Medulla oblongata (tissue), 1 donor: ENCODE results near the gene CST1.
"Not testable (repeated sequence)": the region's sequence is repeated elsewhere in the genome, so short reads cannot be mapped to it uniquely, and the experiment has no call there.

Experiments used
- DNase-seq: peaks from one replicate; pipeline ENCODE4 v3.0.0-alpha.2; 2015; ENCODE audit errors: extremely low spot score

Gene CST1, protein sequence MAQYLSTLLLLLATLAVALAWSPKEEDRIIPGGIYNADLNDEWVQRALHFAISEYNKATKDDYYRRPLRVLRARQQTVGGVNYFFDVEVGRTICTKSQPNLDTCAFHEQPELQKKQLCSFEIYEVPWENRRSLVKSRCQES

DNA sequence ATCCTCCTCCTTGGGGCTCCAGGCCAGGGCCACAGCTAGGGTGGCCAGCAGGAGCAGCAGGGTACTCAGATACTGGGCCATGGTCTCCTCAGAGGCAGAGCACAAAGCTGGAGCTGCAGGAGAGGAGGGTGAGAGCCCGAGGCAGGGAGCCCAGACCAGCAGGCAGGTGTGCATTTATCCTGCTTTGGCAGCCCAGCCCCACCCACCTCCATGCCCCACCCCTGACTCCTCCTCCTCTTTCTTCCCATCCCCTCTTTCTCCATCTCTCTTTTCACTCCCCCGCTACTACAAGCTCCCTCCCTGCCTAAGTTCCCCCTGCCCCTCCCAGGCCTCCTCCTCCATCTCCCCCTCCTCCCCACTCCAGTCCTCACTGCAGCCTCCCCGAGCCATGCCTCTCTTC lies at the start of gene CST1:
TSS of gene CST1 (minus strand) at position 150 of the 400 bp plus-strand sequence. CDS start at position 81, 69 bp downstream.
- DNase-seq, result not testable (repeated sequence)

DNA sequence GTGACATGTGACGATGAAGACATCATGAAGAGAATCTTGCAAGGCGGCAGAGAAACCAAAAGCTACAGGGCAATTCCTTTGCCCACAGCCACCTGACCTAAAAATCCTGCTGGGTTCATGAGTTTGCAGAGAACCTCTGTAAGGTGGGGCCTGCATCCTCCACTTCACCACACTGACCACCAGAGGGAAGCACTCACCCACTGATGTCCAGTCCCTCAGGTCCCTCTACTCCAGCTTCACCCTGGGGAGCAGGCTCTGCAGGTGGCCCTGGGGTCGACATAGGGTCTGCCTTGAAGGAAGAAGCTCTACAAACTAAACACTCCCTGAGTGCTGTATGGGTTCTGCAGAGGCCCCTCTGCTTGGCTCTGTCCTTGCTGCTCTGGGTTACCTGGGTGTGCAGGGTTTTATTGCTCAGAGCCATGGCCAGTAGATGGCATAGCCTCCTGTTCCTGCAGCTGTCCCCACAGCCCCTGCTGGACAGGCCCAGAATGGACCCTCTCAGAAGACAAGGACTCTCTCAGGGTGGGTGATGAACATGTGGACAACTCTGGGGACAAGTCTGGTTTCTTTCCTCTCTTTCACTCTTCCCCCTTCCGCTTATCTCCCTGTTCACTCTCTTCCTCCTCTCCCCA lies 48.6 kb upstream of the CST1 start:
- peak; percentile 8 for DNase-seq

DNA sequence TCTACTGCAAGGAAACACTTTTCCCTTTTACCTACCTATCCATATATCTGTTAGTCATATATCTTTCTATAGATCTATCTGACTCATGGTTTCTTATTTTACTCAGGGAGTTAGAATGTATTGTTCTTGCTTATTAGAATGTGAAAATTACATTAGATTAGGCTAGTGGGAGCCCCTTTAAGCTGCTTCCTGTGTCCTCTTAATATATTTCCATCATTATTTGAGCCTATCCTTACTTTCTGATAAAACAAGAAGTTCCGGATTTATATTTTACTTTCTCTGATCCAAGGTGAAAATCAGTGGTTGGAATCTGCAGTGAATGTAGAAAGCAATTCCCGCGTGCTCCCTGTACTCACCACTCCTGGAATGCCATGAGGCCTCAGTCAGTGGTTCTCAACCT lies 44.8 kb upstream of the CST1 start:
- DNase-seq, result no peak

DNA sequence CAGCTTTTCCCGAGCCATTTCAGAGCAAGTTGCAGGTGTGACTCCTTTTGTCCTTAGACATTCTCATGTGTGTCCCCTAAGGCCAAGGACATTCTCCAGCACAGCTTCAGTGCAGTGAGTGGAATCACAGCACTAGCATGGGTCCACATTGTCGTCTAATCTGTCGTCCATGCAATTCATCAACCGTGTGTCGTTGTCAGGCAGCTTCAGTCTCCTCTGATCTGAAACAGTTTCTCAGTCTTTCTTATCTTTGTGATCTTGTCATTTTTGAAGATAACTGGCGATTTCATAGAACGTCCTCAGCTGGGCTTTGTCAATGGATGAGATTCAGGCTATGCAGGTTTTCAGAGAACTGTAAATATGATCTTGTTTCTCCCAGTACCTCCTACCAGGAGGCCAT lies 44.1 kb upstream of the CST1 start:
- no peak for DNase-seq

DNA sequence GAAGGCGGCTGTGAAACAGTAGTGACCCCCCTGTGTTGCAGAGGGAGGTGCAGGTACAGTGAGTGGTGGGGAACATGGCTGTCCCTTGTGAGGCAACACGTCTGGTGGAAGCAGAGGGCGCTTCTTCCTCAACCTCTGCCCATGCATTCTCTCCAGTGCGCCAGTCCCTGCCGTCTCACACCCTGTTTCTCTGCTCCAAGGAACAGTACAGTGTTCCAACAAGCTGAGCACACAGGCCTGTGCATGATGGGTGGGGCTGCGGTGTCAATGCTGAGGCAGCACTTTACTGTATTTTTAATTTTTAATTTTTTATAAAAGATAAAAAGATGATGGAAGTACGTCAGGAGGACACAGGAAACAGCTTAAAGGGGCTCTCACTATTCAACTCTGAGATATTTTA lies 43.3 kb upstream of the CST1 start:
- DNase-seq, result no peak

DNA sequence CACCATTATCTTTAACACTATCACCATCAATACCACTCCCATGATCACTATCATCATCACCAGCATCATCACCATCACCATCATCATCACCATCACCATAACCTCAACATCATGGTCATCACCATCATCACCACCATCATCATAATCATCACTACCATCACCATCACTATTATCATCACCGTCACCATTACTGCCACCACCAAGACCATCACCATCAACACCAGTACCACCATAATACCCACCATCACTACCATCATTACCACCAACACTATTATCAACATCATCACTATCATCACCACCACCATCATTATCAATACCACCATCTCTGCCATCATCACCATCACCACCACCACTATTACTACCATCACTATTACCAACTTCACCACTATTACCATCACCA lies 32.7 kb upstream of the CST1 start:
- DNase-seq, result no peak

DNA sequence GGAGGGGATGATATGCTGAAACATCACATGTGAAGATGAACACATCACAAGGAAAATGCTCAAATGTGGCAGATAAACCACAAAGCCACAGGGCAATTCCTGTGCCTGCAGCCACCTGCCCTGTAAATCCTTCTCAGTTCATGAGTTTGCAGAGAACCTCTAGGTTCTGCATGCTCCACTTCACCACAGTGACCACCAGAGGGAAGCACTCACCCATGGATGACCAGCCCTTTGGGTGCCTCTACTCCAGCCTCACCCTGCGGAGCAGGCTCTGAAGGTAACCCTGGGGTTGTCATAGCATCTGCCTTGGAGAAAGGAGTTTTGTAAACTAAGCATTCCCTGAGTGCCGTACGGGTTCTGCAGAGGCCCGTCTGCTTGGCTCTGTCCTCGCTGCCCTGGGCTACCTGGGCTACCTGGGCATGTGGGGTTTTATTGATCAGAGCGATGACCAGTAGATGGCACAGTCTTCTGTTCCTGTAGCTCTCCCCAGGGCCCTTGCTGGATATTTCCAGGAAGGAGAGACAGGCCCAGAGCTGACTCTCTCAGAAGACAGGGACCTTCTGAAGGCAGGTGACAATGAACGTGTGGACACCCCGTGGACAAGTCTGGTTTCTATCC lies 31.7 kb upstream of the CST1 start:
- DNase-seq, result peak; percentile 11

DNA sequence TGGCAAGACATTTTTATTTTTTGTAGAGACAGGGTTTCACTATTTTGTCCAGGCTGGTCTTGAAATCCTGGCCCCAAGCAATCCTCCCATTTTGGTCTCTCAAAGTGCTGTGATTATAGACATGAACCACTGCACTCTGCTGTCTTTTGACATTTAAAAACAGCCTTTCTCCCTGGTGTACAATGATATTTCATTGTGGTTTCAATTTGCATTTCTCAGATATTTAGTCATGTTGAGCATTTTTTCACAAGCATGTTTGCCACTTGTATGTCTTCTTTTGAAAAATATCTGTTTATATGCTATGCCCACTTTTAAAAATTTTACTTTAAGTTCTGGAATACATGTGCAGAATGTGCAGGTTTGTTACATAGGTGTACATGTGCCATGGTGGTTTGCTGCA lies 27.9 kb upstream of the CST1 start:
- DNase-seq, result not testable (repeated sequence)

DNA sequence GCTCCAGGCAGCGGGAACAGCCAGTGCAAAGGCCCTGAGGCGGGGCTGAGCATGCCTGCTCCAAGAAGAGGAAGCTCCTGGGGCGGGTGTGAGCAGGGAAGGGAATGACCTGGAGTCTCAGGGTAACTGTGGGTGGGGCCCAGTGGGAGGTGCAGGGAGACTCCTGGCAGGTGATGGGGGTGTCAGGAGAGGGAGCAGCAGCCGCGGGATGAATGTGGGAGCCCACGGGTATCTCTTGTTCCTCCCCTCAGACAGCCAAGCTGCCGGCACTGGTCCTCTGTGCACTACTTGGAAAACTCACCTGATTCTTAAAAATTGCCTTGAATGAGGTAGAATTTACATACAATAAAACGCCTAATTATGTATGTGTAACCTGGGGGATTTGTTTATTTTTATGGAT lies 26.6 kb upstream of the CST1 start:
- not testable (repeated sequence) for DNase-seq

DNA sequence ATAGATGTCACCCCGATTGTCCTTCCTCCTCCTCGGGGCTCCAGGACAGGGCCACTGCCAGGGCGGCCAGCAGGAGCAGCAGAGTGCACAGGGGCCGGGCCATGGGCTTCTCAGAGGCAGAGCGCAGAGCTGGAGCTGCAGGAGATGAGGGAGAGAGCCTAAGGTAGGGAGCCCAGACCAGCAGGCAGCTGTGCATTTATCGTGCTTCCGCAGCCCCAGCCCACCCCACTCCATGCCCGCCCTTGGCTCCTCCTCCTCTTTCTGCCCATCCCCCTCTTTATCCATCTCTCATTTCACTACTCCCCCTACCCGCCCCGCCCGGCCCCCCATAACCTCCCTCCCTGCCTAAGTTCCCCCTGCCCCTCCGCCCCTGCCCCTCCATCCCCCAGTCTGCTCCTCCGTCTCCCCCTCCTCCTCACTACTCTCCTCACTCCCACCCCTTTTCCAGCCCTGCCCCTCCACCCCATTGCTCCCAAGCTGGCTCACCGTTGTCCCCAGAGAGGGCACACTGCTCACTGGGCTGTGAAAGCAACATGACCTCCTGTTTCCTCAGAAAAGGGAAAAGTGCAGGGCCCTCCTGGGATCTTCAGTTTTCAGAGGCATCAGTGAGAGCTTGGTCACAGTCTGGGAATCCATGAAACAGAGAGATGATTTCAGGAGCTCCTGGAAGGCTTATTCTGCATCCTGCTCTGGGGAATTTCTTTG lies 25.5 kb upstream of the CST1 start:
- DNase-seq, result no peak

DNA sequence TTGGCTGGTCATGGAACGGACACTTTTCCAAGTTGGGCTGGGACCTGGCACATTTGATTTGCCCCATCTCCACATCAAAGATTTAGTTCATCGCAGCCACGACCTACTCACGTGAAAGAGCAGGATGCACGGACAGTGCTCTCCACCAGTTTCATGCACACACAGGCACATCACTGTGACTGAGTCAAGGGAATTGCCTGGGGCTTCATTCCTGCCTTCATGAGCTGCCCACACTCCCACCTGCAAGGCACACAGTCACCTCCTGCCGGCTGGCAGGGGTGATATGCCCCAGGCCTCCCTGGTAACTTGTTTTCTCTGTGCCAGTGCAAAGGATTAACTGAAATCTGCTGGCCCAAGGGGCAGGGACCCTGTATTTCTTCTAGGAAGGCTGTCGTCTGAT lies 23.3 kb upstream of the CST1 start:
- DNase-seq, result no peak

DNA sequence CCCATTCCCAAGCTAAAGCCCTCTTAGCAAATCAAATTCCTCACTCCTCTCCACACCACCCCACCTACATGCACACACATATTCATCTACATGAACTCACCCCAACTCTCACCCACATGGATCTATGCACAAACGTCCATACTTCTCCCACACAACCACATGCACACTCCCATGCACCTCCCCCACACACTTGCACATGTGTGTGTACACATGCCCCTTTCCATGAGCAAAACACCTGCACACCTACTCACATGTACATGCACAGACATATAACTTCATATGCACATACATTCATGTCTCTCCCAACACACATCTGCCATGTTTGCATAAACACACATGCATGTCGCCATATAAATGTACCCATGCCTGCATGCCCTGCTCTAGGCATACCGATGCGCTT lies 22.8 kb upstream of the CST1 start:
- no peak for DNase-seq

DNA sequence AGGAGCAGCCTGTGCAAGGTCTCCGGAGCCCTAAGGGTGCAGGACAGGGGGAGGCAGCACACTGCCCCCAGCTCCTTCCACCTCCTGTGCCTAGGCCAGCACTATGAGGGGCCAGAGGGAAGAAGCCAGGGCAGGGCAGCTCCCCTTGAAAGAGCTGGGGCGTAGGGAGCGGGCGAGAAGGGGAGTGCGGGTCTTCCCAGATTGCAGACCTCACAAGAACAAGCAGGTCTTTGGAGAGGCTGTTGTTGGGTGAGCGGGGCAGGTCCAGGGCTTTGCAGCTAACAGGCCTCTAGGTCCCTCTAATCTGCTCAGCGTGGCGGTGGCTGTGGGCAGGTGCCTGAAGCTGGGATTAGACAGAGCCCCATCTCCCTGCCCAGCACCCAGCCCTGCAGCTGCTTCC lies 22.4 kb upstream of the CST1 start:
- DNase-seq, result no peak

DNA sequence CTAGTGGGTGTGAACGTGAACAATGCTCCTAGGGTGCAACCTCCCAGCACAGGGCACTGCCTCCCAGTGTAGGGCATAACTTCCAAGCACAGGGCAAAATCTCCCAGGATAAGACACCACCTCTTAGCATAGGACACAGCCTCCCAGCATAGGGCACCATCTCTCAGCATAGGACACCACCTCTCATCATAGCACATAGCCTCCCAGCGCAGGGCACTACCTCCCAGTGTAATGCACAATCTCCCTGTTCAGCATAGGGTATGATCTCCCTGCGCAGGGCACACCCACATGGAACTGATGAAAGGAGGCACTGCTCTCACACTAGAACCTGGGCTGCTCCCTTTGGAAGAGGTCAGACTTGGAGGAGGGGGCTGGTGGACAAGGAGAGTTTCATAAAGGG lies 21.3 kb upstream of the CST1 start:
- no peak for DNase-seq

DNA sequence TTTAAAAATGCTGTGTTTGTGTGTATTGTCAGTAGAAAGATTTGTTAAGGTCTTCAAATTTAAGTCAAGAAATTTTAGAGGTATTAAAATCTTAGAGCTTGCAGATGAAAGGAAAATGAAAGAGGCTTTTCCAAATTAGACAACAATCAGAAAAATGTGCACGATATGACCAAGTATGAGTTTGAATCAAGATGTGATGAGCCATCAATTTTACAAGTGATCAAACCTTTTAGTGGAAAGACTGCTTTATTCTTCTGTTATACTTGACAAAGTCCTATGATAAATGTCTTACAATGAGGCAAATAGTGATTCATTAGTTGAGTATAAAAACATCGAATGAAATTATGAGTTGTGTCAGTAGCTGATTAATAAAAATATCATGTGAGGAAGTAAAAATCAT lies 19.6 kb upstream of the CST1 start:
- no peak for DNase-seq

DNA sequence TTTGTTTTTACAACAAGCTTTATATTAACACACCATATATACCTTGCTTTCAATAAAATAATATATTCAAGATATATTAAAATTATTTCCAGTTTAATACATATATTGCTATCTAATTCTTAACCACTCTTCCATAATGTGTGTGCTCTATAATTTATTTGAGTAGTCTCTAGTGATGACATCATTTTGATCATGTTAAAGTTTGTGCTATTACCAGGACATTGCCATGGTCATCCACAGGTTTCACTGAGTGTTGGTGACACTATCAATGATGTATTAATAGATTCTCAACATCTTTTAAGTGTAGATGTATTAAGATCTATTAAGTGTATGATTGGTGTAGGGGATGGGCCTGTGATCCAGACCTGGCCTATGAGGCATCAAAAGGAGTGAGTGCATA lies 17.8 kb upstream of the CST1 start:
- DNase-seq, result not testable (repeated sequence)

DNA sequence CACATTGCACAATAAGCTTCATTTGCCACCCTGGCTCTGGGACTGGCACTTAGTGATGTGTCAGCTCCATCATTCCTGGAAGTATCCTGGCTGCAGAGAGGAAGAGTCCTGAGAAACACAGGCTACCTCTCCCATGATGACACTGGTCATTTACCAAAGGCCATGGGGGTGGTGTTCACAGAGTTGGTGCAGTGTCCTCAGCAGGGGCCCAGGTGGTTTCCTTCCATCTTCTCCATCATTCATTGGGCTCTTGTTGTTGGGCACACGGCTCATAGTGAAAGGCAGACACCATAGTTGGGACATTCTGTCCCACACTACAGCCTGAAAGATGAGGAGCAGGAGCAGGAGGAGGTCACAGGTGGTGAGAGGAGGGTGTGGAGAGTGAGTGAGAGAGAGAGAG lies 15.8 kb upstream of the CST1 start:
- no peak for DNase-seq

DNA sequence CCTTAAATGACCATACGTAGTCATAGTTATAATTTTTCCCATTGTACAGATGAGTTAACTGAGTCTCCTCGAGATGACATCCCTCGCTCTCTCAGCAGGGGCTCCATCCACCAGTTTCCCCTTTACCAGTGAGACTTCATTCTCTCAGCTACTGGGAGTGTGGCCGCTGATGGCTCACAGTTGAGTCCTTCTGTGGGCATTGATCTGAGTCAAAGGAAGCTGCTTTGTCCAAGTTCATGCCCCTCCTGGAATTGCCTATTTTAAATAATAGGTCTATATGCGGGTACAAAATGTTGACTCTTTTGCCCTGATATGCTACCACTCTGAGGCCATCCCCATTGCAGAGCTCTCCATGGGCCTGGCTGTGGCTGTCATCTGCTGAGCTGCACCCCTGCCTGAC lies 14.8 kb upstream of the CST1 start:
- no peak for DNase-seq

DNA sequence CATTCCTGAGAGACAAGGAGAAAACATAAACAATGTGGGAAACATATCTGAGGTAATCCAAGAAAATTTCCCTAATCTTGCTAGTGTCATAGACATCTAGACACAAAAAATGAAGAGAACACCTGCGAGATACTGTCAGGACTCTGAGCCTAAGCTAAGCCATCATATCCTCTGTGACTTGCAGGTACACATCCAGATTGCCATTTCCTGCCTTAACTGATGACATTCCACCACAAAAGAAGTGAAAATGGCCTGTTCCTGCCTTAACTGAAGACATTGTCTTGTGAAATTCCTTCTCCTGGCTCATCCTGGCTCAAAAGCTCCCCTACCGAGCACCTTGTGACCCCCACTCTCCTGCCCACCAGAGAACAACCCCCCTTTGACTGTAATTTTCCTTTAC lies 13.9 kb upstream of the CST1 start:
- not testable (repeated sequence) for DNase-seq

DNA sequence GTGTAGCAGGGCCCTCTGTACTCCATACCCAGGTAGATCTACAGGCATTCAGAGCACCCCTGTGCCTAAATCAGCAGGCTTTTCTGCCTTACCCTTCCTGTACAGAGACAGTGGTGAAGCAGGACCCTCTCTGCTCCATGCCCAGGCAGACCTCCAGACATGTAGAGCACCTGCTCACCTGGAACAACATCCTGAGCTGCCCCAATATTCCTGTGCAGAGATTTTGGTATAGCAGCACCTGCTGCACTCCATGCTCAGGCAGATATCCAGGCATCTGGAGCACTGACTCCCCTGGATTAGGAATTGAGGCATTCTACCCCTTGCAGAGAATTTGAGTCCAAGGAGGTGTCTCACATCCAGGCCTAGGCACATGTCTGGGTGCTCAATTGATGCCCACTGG lies 12.6 kb upstream of the CST1 start:
- no peak for DNase-seq

DNA sequence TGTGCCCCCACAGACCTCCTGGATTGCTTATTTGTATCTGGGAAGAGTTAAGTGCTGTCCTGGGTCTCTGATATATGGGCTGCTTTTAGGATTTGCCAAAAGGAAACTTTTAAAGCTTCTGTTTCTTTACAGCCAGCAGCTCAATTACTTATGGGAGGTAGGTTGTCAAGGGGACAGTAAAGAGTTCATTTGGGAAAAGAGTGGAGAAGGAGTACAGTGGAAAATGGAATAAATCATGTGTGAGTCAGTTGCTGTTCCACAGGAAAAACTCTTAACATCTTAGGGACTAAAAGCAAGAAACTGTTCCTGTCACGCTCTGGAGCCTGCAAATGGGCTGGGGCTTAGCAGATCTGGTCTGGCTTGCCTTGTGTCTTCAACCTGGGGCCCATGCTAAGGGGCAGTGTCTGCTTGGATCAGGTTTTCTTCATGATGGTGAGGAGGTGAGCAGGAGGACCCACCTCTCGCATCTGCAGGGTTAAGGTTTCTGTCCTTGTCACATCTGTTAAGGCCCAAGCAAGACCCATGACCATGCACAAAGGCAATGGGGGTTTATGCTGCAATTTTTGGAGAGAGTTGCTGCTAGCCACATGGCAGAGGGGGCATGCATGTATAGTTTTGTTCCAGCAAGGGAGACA lies 8.7 kb upstream of the CST1 start:
- DNase-seq, result no peak

DNA sequence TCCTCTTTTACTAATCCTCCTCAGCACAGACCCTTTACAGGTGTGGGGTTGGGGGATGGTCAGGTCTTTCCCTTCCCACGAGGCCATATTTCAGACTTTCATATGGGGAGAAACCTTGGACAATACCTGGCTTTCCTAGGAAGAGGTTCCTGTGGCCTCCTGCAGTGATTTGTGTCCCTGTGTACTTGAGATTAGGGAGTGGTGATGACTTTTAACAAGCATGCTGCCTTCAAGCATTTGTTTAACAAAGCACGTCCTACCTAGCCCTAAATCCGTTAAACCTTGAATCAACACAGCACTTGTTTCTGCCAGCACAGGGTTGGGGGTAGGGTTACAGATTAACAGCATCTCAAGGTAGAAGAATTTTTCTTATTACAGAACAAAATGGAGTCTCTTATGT lies 6.1 kb upstream of the CST1 start:
- DNase-seq, result not testable (repeated sequence)
